Endothelial cell of umbilical vein (primary cell): ENCODE data around the gene MED23. TPM values are rescaled to one million over a fixed set of nuclear protein-coding genes. Genes with fewer than 3 reads are reported as not detected.
"Not testable (repeated sequence)": the region's sequence is repeated elsewhere in the genome, so short reads cannot be mapped to it uniquely, and the experiment has no call there.

Experiments
- BruUV-seq: library from RNA; stranded (reverse); fragments of 400-500 nt; replicated peaks from 2 replicates; lab custom pipeline; 2021; lab: Mats Ljungman, UMichigan
- CTCF ChIA-PET: fragments of 300-600, 350-600 bp; sonication (Branson Sonifier 250); formaldehyde crosslinking; loops from one replicate; lab custom pipeline; 2021; ENCODE audit warnings: antibody characterized with exemption, inconsistent platforms; lab: Charles Lee
- POLR2A ChIA-PET: fragments of 300-600, 350-600 bp; sonication (Branson Sonifier 250); formaldehyde crosslinking; loops from one replicate; lab custom pipeline; 2021; ENCODE audit warnings: antibody characterized with exemption, inconsistent platforms; lab: Charles Lee
- DNase-seq: peaks from one replicate; pipeline ENCODE4 v3.0.0-alpha.2; 2011; ENCODE audit warnings: low read depth, low spot score
- FAIRE-seq: peaks from 2 replicates; lab custom pipeline; 2011; peaks lifted over from hg19 to GRCh38; lab: Jason Lieb, UNC
- H2AFZ ChIP-seq: 2 replicates; pipeline ENCODE4 v1.6.0; 2012; ENCODE audit warnings: low read depth, low read length, control low read depth, inconsistent platforms
- H3K27ac ChIP-seq: 2 replicates; pipeline ENCODE4 v1.5.1; 2011; ENCODE audit warnings: low read depth, mild to moderate bottlenecking, control low read depth, low read length, moderate library complexity; ENCODE audit not compliant: insufficient read depth
- H3K27me3 ChIP-seq, 2 experiments: 2 replicates each; pipeline versions ENCODE4 v1.6.0 to v1.6.1; 2011; ENCODE audit warnings: low read length in 2 of 2, mixed read lengths in 1 of 2; ENCODE audit not compliant: control insufficient read depth in 2 of 2, insufficient read depth in 2 of 2
- H3K36me3 ChIP-seq, 2 experiments: 2 replicates in 1 of 2; 3 replicates in 1 of 2; pipeline ENCODE4 v1.5.1; 2011; ENCODE audit warnings: low read length in 2 of 2, mild to moderate bottlenecking in 1 of 2, moderate library complexity in 1 of 2; ENCODE audit not compliant: control insufficient read depth in 2 of 2, insufficient read depth in 2 of 2; ENCODE audit errors: extremely low read depth in 1 of 2
- H3K4me1 ChIP-seq: 3 replicates; pipeline ENCODE4 v1.5.1; 2011; ENCODE audit warnings: mild to moderate bottlenecking, low read length; ENCODE audit not compliant: control insufficient read depth, insufficient read depth; ENCODE audit errors: extremely low read depth
- H3K4me2 ChIP-seq: 2 replicates; pipeline ENCODE4 v1.6.1; 2011; ENCODE audit warnings: low read length, control low read depth, mixed read lengths; ENCODE audit not compliant: insufficient read depth
- H3K4me3 ChIP-seq, 3 experiments: fragments of 200-600 bp in 1 of 3; sonication (generic), shearing (Covaris generic) in 1 of 3; replicated peaks in 1 of 3; 2 replicates each; pipeline ENCODE4 v1.5.1; 2011 to 2016; ENCODE audit warnings: control low read depth in 3 of 3, low read length in 3 of 3, mild to moderate bottlenecking in 2 of 3, inconsistent platforms in 1 of 3, low read depth in 1 of 3, moderate library complexity in 1 of 3; ENCODE audit not compliant: insufficient read depth in 1 of 3
- H3K79me2 ChIP-seq: 2 replicates; pipeline ENCODE4 v1.6.0; 2012; ENCODE audit warnings: low read length, inconsistent platforms; ENCODE audit not compliant: control insufficient read depth, insufficient read depth
- H3K9ac ChIP-seq: replicated peaks from 2 replicates; pipeline ENCODE3; 2011; ENCODE audit warnings: low read length, control low read depth; ENCODE audit not compliant: insufficient read depth; ENCODE audit errors: extremely low read depth
- H3K9me1 ChIP-seq: replicated peaks from 3 replicates; pipeline ENCODE4 v1.6.0; 2011; ENCODE audit warnings: mild to moderate bottlenecking, low read length; ENCODE audit not compliant: control insufficient read depth, insufficient read depth; ENCODE audit errors: extremely low read depth
- H3K9me3 ChIP-seq: replicated peaks from 2 replicates; pipeline ENCODE4 v1.5.1; 2012; ENCODE audit warnings: low read length, inconsistent platforms; ENCODE audit not compliant: control insufficient read depth, insufficient read depth
- H4K20me1 ChIP-seq: replicated peaks from 2 replicates; pipeline ENCODE3; 2011; ENCODE audit warnings: mild to moderate bottlenecking, low read length; ENCODE audit not compliant: control insufficient read depth, insufficient read depth; ENCODE audit errors: extremely low read depth
- FOS ChIP-seq: IDR thresholded peaks from 2 replicates; pipeline ENCODE4 v1.6.1; 2011; ENCODE audit warnings: mild to moderate bottlenecking, low read length, moderate library complexity, borderline replicate concordance; ENCODE audit not compliant: insufficient read depth
- MAX ChIP-seq: IDR thresholded peaks from 2 replicates; pipeline ENCODE4 v1.6.1; 2011; ENCODE audit not compliant: insufficient read depth, insufficient read length
- MYC ChIP-seq: IDR thresholded peaks from one replicate; pipeline ENCODE4 v1.6.1; 2011; ENCODE audit warnings: mild to moderate bottlenecking, low read depth, low read length
- POLR2AphosphoS5 ChIP-seq: IDR thresholded peaks from 2 replicates; pipeline ENCODE4 v1.6.1; 2012; ENCODE audit warnings: low read depth, mild to moderate bottlenecking, control low read depth, low read length, moderate library complexity; ENCODE audit not compliant: insufficient read depth
- dilution Hi-C: fragments of 300-500 bp; cut with MboI; formaldehyde crosslinking; loops from one replicate; pipeline ENCODE4 v1.15.0; 2019; ENCODE audit warnings: low sequenced_read_pairs; ENCODE audit not compliant: extremely low pct_ligation_motif_present
- intact Hi-C: fragments of 100-400 bp; cut with micrococcal nuclease; formaldehyde crosslinking; loops from one replicate; pipeline ENCODE4 v1.10.0; 2022
- polyA plus RNA-seq, 4 experiments: library from polyadenylated mRNA; depleted of rRNA in 3 of 4; stranded (reverse) in 3 of 4; unstranded in 1 of 4; fragments of >200 nt; gene quantifications; 2 replicates each; pipeline versions ENCODE4 v1.2.1 to v1.2.3, GENCODE V29; 2011 to 2012; ENCODE audit warnings: missing spikeins in 1 of 4
- total RNA-seq: library from RNA; stranded (reverse); gene quantifications from 2 replicates; pipeline ENCODE4 v1.2.3, GENCODE V29; 2021

The MED23 gene
- total and polyA plus RNA-seq, 2 donors (not counting 3 experiments of a cell fraction or from before 2014, with no cell fraction given), result 17.9 to 29.5 TPM

GRCh38 chr6:131545317-131545716, 82.7 kb downstream of the MED23 start:
- no peak overlapping the region for H3K4me2 ChIP-seq
- no peak for DNase-seq
- no peak overlapping the region for H3K4me3 ChIP-seq
- POLR2A ChIA-PET, result no interaction called here
- BruUV-seq, result no TSS peak
- no peaks in the 10 kb centered on the region for H3K4me1 ChIP-seq
- no peak overlapping the region for H3K27ac ChIP-seq
- CTCF ChIA-PET, result no interaction called here
- dilution Hi-C loops (no loop called here), intact Hi-C loops (no loop called here)
- no peak overlapping the region for H2AFZ ChIP-seq
- no peaks in the 10 kb centered on the region for H3K9me1 ChIP-seq
- no peaks in the 10 kb centered on the region for H3K9me3 ChIP-seq
- TF ChIP-seq MAX (no peak), POLR2AphosphoS5 (no peak), FOS (no peak), MYC (no peak)
- no peaks in the 10 kb centered on the region for H3K36me3 ChIP-seq
- H3K27me3 ChIP-seq, result no peaks in the 10 kb centered on the region
- no peak for FAIRE-seq
- H3K9ac ChIP-seq, result no peak overlapping the region
- H3K79me2 ChIP-seq, result no peaks in the 10 kb centered on the region
- no peaks in the 10 kb centered on the region for H4K20me1 ChIP-seq

GRCh38 chr6:131538615-131539014, 89.4 kb downstream of the MED23 start:
- dilution Hi-C loops, H3K27ac ChIP-seq, intact Hi-C loops, H3K4me3 ChIP-seq, H3K9me1 ChIP-seq, H3K4me2 ChIP-seq, H3K9ac ChIP-seq, H2AFZ ChIP-seq, POLR2A ChIA-PET, H3K79me2 ChIP-seq, FAIRE-seq, BruUV-seq, H3K9me3 ChIP-seq, H3K36me3 ChIP-seq, H4K20me1 ChIP-seq, H3K4me1 ChIP-seq, DNase-seq, H3K27me3 ChIP-seq: not testable (repeated sequence)
- CTCF ChIA-PET, result interaction anchor here (1.7 kb wide), 1 partner anchor 356 kb away, joined by 6 read pairs; no protein-coding TSS in a partner anchor
